Measurements from ENCODE around the gene RDX. TPM values are rescaled to one million over a fixed set of nuclear protein-coding genes. Genes with fewer than 3 reads are reported as not detected.

The RDX gene
- total RNA-seq, 1 experiment from 2014 or later, result 131 TPM

- no peaks in the 10 kb centered on the region for H3K4me1 ChIP-seq (ENCODE audit: control insufficient read depth in 1 of 2, insufficient read depth in 2 of 2, low read length in 2 of 2)
- H2AFZ ChIP-seq (ENCODE audit: low read depth, low read length, poor library complexity, severe bottlenecking), result no peak overlapping the region
- H3K79me2 ChIP-seq (ENCODE audit: insufficient read depth, low read length), result peaks cover 18% of the 10 kb centered on the region
- ChIA-PET RAD21 (ENCODE audit: low non-redundant PET in 1 of 2, low total read pairs in 2 of 2, uncharacterized antibody in 2 of 2, unreplicated experiment in 2 of 2) (no interaction called here), POLR2A (no interaction called here), CTCF (no interaction called here)
- peaks cover 17 to 45% of the 10 kb centered on the region in 2 experiments; a peak in 3 of 4 replicates for H3K36me3 ChIP-seq (ENCODE audit: control insufficient read depth in 1 of 2, insufficient read depth in 2 of 2, low read length in 2 of 2)
- no peak overlapping the region for H3K4me2 ChIP-seq (ENCODE audit: low read length)
- H3K27me3 ChIP-seq (ENCODE audit: insufficient read depth, low read length), result no peaks in the 10 kb centered on the region
- intact Hi-C loops (cut with micrococcal nuclease), result no loop called here
- TF ChIP-seq ELF1 (IDR thresholded peaks at IDR 0.05; ENCODE audit: borderline replicate concordance, low read depth), result no peak
- no peak for TF ChIP-seq ZNF274 (IDR thresholded peaks at IDR 0.05; ENCODE audit: low read depth, low read length)
- no peak for TF ChIP-seq CTCF (IDR thresholded peaks at IDR 0.05 in 2 of 3, conservative IDR thresholded peaks at IDR 0.05 in 1 of 3; ENCODE audit: borderline replicate concordance in 1 of 3, insufficient read depth in 1 of 3, low read depth in 2 of 3, low read length in 2 of 3)
- no peak for TF ChIP-seq FOSL1 (IDR thresholded peaks at IDR 0.05; ENCODE audit: low read depth)
- TF ChIP-seq SP1 (IDR thresholded peaks at IDR 0.05; ENCODE audit: low read depth), result no peak
- no peak for TF ChIP-seq ZFX (IDR thresholded peaks at IDR 0.05)
- TF ChIP-seq MAX (IDR thresholded peaks at IDR 0.05), result no peak
- TF ChIP-seq YY1 (IDR thresholded peaks at IDR 0.05; ENCODE audit: extremely low read depth, insufficient replicate concordance, low read depth, low read length), result no peak
- no peak for TF ChIP-seq EZH2 (IDR thresholded peaks at IDR 0.05)
- no peak for TF ChIP-seq POLR2AphosphoS5 (IDR thresholded peaks at IDR 0.05; ENCODE audit: low read depth, low read length)
- no peak for TF ChIP-seq EZH2phosphoT487 (IDR thresholded peaks at IDR 0.05; ENCODE audit: borderline replicate concordance)
- TF ChIP-seq TCF7L2 (IDR thresholded peaks at IDR 0.05; ENCODE audit: borderline replicate concordance, extremely low read depth, insufficient read depth, insufficient read length), result no peak
- no peak for TF ChIP-seq SIN3A (IDR thresholded peaks at IDR 0.05; ENCODE audit: low read depth)
- TF ChIP-seq POLR2A (IDR thresholded peaks at IDR 0.05; ENCODE audit: borderline replicate concordance, extremely low read depth, insufficient read depth, insufficient read length), result no peak
- TF ChIP-seq, protein P1, sequence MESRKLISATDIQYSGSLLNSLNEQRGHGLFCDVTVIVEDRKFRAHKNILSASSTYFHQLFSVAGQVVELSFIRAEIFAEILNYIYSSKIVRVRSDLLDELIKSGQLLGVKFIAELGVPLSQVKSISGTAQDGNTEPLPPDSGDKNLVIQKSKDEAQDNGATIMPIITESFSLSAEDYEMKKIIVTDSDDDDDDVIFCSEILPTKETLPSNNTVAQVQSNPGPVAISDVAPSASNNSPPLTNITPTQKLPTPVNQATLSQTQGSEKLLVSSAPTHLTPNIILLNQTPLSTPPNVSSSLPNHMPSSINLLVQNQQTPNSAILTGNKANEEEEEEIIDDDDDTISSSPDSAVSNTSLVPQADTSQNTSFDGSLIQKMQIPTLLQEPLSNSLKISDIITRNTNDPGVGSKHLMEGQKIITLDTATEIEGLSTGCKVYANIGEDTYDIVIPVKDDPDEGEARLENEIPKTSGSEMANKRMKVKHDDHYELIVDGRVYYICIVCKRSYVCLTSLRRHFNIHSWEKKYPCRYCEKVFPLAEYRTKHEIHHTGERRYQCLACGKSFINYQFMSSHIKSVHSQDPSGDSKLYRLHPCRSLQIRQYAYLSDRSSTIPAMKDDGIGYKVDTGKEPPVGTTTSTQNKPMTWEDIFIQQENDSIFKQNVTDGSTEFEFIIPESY (IDR thresholded peaks at IDR 0.05; ENCODE audit: extremely low read depth, insufficient replicate concordance, low read length), result no peak
- no peak for TF ChIP-seq ATF3 (IDR thresholded peaks at IDR 0.05)
- TF ChIP-seq CBX3 (IDR thresholded peaks at IDR 0.05; ENCODE audit: low read depth), result no peak
- no peak for TF ChIP-seq SRF (IDR thresholded peaks at IDR 0.05; ENCODE audit: low read depth)
- no peak for TF ChIP-seq RAD21 (IDR thresholded peaks at IDR 0.05; ENCODE audit: low read depth)
- no peaks in the 10 kb centered on the region for H3K9me2 ChIP-seq (ENCODE audit: insufficient read depth)
- no peak overlapping the region for H3K9ac ChIP-seq (ENCODE audit: low read length)
- no peak overlapping the region for H3K27ac ChIP-seq (ENCODE audit: low read depth, low read length)
- no peaks in the 10 kb centered on the region for H3K9me3 ChIP-seq (ENCODE audit: control insufficient read depth in 1 of 2, insufficient read depth in 1 of 2, low read depth in 1 of 2, low read length in 2 of 2)
- no peak overlapping the region for H3K4me3 ChIP-seq (replicated peaks in 1 of 2; ENCODE audit: low read depth in 1 of 2, low read length in 2 of 2)
- no peaks in the 10 kb centered on the region for H4K20me1 ChIP-seq (ENCODE audit: insufficient read depth)
- DNase-seq (ENCODE audit: low read depth, low spot score), result no peak
- no peak for ATAC-seq
- BruUV-seq (replicated peaks), result no TSS peak
Measured at GRCh38 chr11:110235966-110236365, 60.4 kb downstream of the RDX start.
